Measurements from ENCODE around the gene KPNA1. TPM values are rescaled to one million over a fixed set of nuclear protein-coding genes. Genes with fewer than 3 reads are reported as not detected.

Gene KPNA1
- total RNA-seq, result 81.4 and 98.1 TPM in 2 replicates

DNA sequence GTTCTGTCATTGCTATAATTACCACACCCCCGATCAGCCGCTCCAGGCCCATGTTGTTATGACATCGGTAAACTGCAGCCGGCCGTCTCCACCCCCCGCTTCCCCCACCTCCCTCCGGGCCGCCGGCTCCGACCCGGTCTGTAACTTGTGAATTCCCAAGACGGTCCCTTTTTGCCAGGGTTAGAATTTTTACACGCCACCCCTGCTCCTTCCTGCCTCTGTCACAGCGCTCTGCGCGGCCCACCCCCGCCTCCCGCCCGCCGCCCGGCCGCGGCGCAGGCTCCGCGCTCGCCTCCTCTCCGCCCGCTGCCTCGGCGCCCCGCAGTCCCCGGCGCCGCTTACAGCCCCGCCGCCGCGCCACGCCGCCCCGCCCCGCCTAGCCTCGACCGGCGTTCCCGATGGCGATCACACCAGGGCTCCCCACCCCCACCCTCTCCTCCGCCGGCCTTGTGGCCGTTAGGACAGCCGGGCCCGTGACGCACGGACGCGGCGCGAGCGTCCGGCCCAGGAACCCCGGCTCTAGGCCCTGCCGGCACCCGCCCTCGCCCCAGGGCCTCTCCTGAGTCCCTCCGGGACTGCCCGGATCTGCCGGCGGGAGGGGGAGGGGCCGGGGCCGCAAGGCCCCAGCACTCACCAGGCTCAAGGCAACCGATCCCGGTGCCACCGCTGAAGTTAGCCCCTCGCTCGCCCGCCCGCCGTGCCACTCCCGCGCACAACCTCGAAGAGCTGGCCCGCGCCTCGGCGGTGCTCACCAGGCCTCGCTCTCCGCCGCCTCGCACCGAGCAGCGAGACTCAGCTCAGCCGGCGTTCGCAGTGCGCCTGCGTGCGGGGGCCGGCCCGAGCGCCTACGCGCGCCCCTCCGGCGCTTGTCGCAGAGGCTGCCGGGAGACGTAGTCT, at the start of gene KPNA1:
TSS of gene KPNA1 (minus strand) at position 817 of the 897 bp plus-strand sequence. CDS start 18,374 bp downstream, outside the sequence.

DNA sequence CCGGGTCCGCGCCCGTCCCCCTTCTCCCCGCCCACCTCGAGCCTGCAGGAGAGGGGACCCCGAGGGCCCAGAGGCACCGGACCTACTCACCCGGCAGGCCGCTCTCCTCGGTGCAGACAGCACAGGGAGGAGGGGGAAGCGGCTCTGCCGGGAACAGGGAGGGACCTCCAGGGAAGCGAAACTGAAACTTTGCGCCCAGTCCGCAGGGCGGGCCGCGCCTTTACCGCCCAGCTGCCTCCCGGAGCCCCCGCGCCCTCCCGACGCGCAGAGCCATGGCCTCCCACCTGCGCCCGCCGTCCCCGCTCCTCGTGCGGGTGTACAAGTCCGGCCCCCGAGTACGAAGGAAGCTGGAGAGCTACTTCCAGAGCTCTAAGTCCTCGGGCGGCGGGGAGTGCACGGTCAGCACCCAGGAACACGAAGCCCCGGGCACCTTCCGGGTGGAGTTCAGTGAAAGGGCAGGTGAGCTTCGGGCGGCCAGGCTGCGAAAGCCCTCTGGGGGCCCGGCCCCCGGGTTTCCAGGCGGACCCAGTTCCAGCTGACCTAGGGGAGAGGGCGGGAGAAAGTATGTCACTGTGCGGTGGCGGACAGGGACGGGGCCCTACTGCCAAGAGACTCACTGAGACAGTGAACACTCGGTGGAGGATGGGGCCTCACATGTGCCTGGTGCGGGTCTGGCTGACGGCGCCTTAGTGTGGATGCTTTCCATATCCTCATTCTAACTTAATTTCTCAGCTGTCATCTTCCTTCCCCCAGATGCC, 49.6 kb upstream of the KPNA1 start, which contains the start of the genes DTX3L and PARP9:
TSS of gene DTX3L (plus strand) at position 184 of the 758 bp plus-strand sequence. CDS start at position 273, 89 bp downstream.
TSS of gene PARP9 (minus strand) at position 146 of the 758 bp plus-strand sequence. CDS start 4,680 bp downstream, outside the sequence.

DNA sequence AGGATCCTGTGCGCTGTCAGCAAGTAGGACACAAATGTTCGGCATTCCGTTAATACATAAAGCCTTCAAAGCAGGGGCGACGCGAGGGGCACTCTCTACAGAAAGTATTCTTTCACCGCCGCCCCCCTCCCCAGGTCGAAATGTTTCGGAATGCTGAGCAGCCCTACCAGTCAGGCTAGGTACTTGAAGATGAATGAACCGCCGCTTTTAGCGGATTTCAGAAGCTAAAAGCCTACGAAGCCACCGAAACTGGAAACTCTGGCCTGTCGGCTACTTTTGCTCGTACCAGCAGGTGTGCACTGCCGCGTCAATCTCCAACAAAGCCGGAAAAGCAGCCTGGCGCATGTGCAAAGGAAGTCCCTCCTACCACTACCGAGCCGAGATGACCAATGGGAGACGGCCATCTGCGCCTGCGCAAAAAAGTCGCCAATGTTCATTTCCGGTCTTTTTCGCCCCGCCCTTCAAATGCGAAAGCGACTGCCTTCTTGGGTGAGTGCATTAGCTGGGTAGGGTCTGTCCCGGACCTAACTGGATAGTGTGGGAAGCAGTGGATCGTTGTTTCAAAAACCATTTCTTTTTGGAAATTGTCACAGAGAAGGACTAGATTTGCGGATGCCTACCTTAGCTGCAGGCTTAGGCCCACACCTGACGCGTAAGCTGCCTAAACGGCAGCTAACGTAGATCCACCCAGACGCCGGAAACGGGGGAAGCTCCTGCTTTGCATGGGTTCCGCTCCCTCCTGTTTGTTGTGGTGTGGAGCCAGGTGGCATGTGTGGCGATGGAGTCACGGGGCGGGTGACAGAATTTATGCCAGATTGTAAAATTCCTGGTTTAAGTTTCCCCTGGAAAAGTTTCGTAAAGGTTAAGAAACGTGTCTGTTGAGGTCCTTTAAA, 98.7 kb downstream of the KPNA1 start, which contains the start of gene WDR5B:
TSS of gene WDR5B (minus strand) at position 301 of the 893 bp plus-strand sequence. CDS start 534 bp downstream, outside the sequence.

DNA sequence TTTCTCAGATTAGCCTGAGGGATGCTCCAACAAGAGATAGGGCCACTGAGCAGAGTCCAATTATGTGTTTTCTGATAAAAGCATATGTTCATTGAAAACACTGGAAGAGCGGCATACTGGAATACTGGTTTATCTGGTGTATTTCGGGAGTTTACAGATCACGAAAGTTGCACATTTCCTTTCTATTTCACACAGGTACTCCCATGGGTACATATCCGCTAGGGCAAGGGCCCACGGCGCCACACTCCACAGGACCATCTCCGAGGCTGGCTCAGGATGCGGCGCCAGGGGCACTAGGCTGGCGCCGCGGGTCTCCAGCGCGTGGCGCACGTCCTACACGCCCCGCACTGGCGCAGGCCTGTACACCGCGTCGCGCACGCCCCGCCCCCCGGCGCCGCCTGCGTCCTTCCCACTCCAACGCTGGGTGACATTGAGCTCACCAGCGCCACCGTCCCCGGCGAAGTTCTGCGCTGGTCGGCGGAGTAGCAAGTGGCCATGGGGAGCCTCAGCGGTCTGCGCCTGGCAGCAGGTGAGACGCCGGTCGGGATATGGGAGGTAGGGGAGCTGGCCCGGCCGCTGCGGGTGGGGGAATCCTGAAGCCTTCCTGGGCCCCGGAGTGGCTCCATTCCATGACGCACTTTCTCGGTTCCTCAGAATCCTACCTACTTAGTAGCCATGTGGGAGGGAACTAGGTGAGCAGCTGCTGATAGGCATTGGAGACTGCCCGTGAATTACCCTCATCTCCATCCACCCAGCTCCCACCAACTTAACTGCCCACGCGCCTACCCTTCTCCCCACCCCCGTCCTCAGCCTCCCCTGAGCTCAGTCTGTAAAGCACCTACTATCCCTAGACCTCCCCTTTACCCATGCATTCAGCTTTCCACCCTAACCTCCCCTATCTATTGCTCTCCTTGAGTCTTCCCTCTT, 130.7 kb downstream of the KPNA1 start, which contains the start of gene FAM162A:
TSS of gene FAM162A (plus strand) at position 412 of the 927 bp plus-strand sequence. CDS start at position 496, 84 bp downstream.

DNA sequence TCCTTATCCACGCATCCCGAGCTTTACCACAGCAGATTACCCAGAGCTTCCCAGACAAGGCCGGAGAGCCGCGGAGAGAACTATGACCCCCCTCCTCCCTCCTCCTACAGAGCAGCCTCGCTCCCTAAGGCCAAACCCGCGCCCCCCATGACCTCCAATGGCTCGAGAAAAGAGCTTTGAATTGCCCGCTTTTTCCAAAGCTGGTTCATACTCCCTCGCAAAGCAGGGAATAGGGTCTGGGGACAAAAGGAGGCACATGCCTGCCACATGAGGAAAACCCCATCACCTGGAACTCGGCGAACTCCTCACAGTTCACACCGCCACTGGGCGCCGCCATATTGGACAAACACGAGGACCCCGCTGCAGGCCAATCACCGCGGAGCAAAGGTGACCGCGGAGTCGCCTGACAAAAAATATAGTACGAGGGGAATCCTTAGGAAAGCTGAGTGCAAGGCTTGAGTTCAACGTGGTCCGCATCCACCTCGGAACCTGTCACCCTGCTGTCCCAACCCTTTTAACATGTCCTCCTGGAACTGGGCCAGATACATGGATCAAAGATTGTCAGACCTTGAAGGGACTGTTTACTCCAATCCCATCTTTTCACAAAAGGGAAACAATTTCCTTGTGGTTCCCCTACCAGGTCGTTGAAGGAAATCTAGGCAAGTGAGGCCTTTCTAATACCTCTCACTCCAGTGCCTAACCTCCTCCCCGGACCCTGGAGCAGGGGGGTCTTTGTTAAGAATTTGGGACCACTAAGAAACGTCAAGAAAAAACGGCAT, 131.7 kb downstream of the KPNA1 start, which contains the start of gene MIX23:
TSS of gene MIX23 (minus strand) at position 344 of the 779 bp plus-strand sequence. CDS start at position 337, 7 bp downstream.

Small RNA genes within 50 kb of the gene (small RNA-seq; reads per million reads assigned to genes)
- gene AC083798.1 (0.21 reads per million), gene AC096861.1 (not detected)

Other genes starting within 250 kb of the KPNA1 start
- not detected in 2 replicates for gene CSTA, start 189.7 kb downstream of the KPNA1 start, total RNA-seq
- 42.3 and 45.9 TPM in 2 replicates for gene MIX23, start 131.7 kb downstream of the KPNA1 start, total RNA-seq
- 21.0 and 24.6 TPM in 2 replicates for gene FAM162A, start 130.8 kb downstream of the KPNA1 start, total RNA-seq
- 5.5 and 5.9 TPM in 2 replicates for gene WDR5B, start 98.9 kb downstream of the KPNA1 start, total RNA-seq
- 13.8 and 17.8 TPM in 2 replicates for gene PARP9, start 49.4 kb upstream of the KPNA1 start, total RNA-seq
- gene DTX3L, start 49.4 kb upstream of the KPNA1 start, total RNA-seq, result 23.7 and 29.9 TPM in 2 replicates
- 0.53 and 0.57 TPM in 2 replicates for gene PARP15, start 62.7 kb upstream of the KPNA1 start, total RNA-seq
- 69.0 and 81.6 TPM in 2 replicates for gene PARP14, start 165.9 kb upstream of the KPNA1 start, total RNA-seq